Ishikawa (cell line): ENCODE results near the gene ISCA2.

Experiments used
- CEBPB ChIP-seq: IDR thresholded peaks from 2 replicates; pipeline ENCODE4 v1.6.1; 2012
- CREB1 ChIP-seq: IDR thresholded peaks from 2 replicates; pipeline ENCODE4 v1.6.1; 2012; ENCODE audit warnings: low read depth
- EGR1 ChIP-seq: IDR thresholded peaks from 2 replicates; pipeline ENCODE4 v1.6.1; 2012
- EP300 ChIP-seq: IDR thresholded peaks from 2 replicates; pipeline ENCODE4 v1.6.1; 2012; ENCODE audit warnings: borderline replicate concordance
- FOXM1 ChIP-seq: IDR thresholded peaks from 2 replicates; pipeline ENCODE4 v1.6.1; 2012; ENCODE audit warnings: low read depth, borderline replicate concordance
- NFIC ChIP-seq: IDR thresholded peaks from 2 replicates; pipeline ENCODE4 v1.6.1; 2012
- RAD21 ChIP-seq: IDR thresholded peaks from 2 replicates; pipeline ENCODE4 v1.6.1; 2012; ENCODE audit warnings: low read depth
- TAF1 ChIP-seq: IDR thresholded peaks from 2 replicates; pipeline ENCODE4 v1.6.1; 2012; ENCODE audit warnings: low read depth, mild to moderate bottlenecking
- TEAD4 ChIP-seq: IDR thresholded peaks from 2 replicates; pipeline ENCODE4 v1.6.1; 2012
- YY1 ChIP-seq: IDR thresholded peaks from 2 replicates; pipeline ENCODE4 v1.6.1; 2012; ENCODE audit warnings: low read depth
- ZBTB7A ChIP-seq: IDR thresholded peaks from 2 replicates; pipeline ENCODE4 v1.6.1; 2012; ENCODE audit warnings: low read depth
- TF ChIP-seq, protein P1 (sequence below): IDR thresholded peaks from 2 replicates; pipeline ENCODE4 v1.6.1; 2012; ENCODE audit warnings: low read depth, mild to moderate bottlenecking
- TF ChIP-seq, protein P2 (sequence below): IDR thresholded peaks from 2 replicates; pipeline ENCODE4 v1.6.1; 2012
- TF ChIP-seq, protein P3 (sequence below): IDR thresholded peaks from 2 replicates; pipeline ENCODE4 v1.6.1; 2012

DNA sequence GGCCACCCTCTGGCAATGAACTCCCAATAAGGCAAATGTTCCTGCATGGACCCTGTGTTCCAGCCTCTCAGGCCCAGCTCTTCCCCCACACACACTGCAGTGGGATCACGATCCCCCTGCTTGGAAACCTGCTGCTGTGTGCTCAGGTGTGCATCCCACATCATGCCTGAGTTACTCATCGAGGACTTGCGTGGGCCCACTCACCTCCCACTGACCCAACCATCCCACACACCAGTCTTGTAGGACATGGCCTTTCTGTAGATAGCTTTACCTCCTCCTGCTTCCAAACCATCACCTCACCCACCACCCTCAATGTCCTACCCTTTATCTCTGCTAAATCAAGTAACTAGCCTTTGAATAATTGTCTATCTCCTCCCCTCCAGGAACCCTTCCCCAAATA is 25.1 kb upstream of the ISCA2 start:
- TF ChIP-seq RAD21 (no peak), YY1 (no peak), ZBTB7A (no peak), CREB1 (no peak), EP300 (no peak), TAF1 (no peak), NFIC (no peak), FOXM1 (no peak), EGR1 (no peak), CEBPB (no peak), TEAD4 (no peak)
- TF ChIP-seq, protein P1, sequence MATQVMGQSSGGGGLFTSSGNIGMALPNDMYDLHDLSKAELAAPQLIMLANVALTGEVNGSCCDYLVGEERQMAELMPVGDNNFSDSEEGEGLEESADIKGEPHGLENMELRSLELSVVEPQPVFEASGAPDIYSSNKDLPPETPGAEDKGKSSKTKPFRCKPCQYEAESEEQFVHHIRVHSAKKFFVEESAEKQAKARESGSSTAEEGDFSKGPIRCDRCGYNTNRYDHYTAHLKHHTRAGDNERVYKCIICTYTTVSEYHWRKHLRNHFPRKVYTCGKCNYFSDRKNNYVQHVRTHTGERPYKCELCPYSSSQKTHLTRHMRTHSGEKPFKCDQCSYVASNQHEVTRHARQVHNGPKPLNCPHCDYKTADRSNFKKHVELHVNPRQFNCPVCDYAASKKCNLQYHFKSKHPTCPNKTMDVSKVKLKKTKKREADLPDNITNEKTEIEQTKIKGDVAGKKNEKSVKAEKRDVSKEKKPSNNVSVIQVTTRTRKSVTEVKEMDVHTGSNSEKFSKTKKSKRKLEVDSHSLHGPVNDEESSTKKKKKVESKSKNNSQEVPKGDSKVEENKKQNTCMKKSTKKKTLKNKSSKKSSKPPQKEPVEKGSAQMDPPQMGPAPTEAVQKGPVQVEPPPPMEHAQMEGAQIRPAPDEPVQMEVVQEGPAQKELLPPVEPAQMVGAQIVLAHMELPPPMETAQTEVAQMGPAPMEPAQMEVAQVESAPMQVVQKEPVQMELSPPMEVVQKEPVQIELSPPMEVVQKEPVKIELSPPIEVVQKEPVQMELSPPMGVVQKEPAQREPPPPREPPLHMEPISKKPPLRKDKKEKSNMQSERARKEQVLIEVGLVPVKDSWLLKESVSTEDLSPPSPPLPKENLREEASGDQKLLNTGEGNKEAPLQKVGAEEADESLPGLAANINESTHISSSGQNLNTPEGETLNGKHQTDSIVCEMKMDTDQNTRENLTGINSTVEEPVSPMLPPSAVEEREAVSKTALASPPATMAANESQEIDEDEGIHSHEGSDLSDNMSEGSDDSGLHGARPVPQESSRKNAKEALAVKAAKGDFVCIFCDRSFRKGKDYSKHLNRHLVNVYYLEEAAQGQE, result no peak
- TF ChIP-seq, protein P2, sequence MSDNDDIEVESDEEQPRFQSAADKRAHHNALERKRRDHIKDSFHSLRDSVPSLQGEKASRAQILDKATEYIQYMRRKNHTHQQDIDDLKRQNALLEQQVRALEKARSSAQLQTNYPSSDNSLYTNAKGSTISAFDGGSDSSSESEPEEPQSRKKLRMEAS, result no peak
- TF ChIP-seq, protein P3, sequence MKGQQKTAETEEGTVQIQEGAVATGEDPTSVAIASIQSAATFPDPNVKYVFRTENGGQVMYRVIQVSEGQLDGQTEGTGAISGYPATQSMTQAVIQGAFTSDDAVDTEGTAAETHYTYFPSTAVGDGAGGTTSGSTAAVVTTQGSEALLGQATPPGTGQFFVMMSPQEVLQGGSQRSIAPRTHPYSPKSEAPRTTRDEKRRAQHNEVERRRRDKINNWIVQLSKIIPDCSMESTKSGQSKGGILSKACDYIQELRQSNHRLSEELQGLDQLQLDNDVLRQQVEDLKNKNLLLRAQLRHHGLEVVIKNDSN, result no peak
